Lower lobe of right lung (tissue), 2 donors: ENCODE data around the gene SLC39A11. TPM values are rescaled to one million over a fixed set of nuclear protein-coding genes. Genes with fewer than 3 reads are reported as not detected.
A peak's percentile ranks its signal among the peaks of the same experiment; 100 is the strongest.
"Not testable (repeated sequence)": the region's sequence is repeated elsewhere in the genome, so short reads cannot be mapped to it uniquely, and the experiment has no call there.

Experiments
- ATAC-seq, 2 donors: fragments of 200-7000 bp; cut with Tn5 transposase; one replicate each; pipeline ENCODE4 v1.9.1; 2020 to 2022; ENCODE audit warnings: mild to moderate bottlenecking in 2 of 2, moderate library complexity in 2 of 2
- DNase-seq: peaks from one replicate; pipeline ENCODE4 v3.0.0-alpha.2; 2020
- H3K27ac ChIP-seq: fragments of 200-600 bp; one replicate; pipeline ENCODE4 v1.8.0; 2022
- H3K27me3 ChIP-seq: fragments of 200-600 bp; one replicate; pipeline ENCODE4 v1.8.0; 2022; ENCODE audit warnings: low read depth
- H3K36me3 ChIP-seq: fragments of 200-600 bp; one replicate; pipeline ENCODE4 v1.8.0; 2022; ENCODE audit warnings: mild to moderate bottlenecking
- H3K4me1 ChIP-seq: fragments of 200-600 bp; one replicate; pipeline ENCODE4 v1.8.0; 2022
- H3K4me3 ChIP-seq: fragments of 200-600 bp; one replicate; pipeline ENCODE4 v1.8.0; 2022; ENCODE audit warnings: mild to moderate bottlenecking
- H3K9me3 ChIP-seq: fragments of 200-600 bp; one replicate; pipeline ENCODE4 v1.8.0; 2022
- intact Hi-C: fragments of 100-400 bp; cut with DNase I; formaldehyde crosslinking; loops from one replicate; pipeline ENCODE4 v1.11.0; 2022
- total RNA-seq: library from RNA; stranded (reverse); fragmentation: NEBNext Ultra II Directional; extraction: Animal tissue kit (Norgen Biotek cat#: 25700); gene quantifications from one replicate; pipeline ENCODE4 v1.2.1, GENCODE V29; 2021
- TF ChIP-seq, protein P1 (sequence below): fragments of 200-600 bp; IDR thresholded peaks from one replicate; pipeline ENCODE4 v1.8.0; 2022; ENCODE audit warnings: antibody characterized with exemption, mild to moderate bottlenecking
- donor health status: DM: no; HTN: yes; CAD: no; lungs with severe emphysema.

The SLC39A11 gene
- total RNA-seq, 1 donor from 2014 or later: 39.7 TPM

DNA sequence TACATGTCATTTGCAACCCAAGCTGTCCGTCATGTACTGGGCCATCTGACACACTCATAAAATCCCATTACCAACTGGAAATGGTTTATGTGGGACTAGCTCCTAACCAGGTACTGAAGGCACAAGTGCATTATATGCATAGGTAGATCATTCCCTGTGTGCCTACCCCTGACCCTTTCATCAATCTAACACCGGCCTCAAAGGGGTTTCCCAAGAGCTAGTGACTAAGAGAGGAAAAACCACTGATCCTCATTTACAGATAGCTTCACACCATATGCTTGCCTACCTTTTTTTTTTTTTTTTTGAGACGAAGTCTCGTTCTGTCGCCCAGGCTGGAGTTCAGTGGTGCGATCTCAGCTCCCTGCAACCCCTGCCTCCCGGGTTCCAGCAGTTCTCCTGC, 449.8 kb downstream of the SLC39A11 start:
- TF ChIP-seq, protein P1, sequence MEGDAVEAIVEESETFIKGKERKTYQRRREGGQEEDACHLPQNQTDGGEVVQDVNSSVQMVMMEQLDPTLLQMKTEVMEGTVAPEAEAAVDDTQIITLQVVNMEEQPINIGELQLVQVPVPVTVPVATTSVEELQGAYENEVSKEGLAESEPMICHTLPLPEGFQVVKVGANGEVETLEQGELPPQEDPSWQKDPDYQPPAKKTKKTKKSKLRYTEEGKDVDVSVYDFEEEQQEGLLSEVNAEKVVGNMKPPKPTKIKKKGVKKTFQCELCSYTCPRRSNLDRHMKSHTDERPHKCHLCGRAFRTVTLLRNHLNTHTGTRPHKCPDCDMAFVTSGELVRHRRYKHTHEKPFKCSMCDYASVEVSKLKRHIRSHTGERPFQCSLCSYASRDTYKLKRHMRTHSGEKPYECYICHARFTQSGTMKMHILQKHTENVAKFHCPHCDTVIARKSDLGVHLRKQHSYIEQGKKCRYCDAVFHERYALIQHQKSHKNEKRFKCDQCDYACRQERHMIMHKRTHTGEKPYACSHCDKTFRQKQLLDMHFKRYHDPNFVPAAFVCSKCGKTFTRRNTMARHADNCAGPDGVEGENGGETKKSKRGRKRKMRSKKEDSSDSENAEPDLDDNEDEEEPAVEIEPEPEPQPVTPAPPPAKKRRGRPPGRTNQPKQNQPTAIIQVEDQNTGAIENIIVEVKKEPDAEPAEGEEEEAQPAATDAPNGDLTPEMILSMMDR: no peak
- DNase-seq: no peak
- H3K27me3 ChIP-seq: no peaks in the 10 kb centered on the region
- no peak overlapping the region for H3K27ac ChIP-seq
- H3K4me1 ChIP-seq: no peaks in the 10 kb centered on the region
- H3K9me3 ChIP-seq: no peaks in the 10 kb centered on the region
- ATAC-seq: no peak
- H3K36me3 ChIP-seq: no peaks in the 10 kb centered on the region
- H3K4me3 ChIP-seq: no peak overlapping the region
- intact Hi-C loops: no loop called here

DNA sequence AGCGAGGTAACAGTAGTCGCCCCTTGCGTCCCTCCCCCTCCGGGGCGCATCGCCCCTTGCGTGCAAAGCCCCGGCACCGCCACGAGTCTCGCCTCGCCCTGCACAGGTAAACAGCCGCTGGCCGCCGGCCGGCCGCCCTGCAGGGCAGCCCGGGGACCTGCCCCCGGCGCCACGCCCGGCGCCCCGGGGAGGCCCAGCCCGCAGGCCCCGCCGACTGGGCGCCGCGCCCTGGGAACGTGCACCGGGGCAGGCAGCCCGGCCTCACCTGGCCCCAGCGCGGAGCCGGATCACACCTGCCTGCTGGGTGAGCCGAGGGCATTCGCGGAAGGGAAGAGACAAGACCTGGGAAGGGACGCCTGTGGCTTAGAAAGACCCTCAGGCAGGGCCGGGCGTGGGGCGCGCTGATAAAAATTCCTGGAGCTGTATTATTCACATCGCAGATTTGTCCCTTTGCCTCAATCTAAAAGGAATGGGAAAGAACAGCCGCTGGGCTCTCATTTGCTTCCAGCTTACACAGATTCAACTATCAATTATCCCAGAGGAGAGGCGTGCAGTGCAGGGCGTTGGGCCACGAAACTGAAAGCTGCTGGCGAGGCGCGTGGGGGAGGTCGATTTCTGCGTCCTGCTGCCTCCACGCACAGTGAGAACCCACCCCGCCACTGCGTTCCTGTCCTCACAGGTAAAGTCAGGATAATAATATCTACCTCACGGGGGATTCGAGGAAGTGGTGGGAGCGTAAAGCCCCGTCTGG, 451.9 kb downstream of the SLC39A11 start:
- Histone ChIP-seq H3K27ac (no peak overlapping the region), H3K4me3 (no peak overlapping the region), H3K27me3 (no peaks in the 10 kb centered on the region), H3K36me3 (no peaks in the 10 kb centered on the region), H3K4me1 (no peaks in the 10 kb centered on the region), H3K9me3 (no peaks in the 10 kb centered on the region)
- intact Hi-C loops: no loop called here
- TF ChIP-seq, protein P1: no peak
- DNase-seq: peak; percentile 63
- ATAC-seq: peak; percentile 75 to 84

DNA sequence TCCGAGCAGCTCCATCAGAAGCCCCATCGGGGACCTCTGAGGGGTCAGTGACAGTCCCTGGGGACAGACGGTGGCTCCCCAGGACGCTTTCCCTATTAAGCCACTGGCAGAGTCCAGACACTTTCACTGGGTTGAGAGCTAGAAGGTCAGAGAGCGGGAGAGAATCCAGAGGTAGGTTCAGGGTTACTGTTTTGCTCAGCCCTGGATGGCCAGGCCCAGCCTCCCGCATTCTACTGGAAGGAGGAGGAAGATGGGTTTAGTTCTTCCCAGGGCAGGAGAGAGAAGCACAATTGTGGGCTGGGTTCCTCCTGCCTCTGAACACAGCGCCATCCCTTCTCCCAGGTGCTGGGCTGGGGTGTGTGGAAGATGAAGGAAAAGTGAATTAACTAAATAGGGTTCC, 452.8 kb downstream of the SLC39A11 start:
- ATAC-seq (no peak), DNase-seq (no peak)
- no peak overlapping the region for H3K4me3 ChIP-seq
- no peak overlapping the region for H3K27ac ChIP-seq
- H3K9me3 ChIP-seq: no peaks in the 10 kb centered on the region
- H3K36me3 ChIP-seq: no peaks in the 10 kb centered on the region
- no peaks in the 10 kb centered on the region for H3K4me1 ChIP-seq
- TF ChIP-seq, protein P1: no peak
- intact Hi-C loops: no loop called here
- no peaks in the 10 kb centered on the region for H3K27me3 ChIP-seq

DNA sequence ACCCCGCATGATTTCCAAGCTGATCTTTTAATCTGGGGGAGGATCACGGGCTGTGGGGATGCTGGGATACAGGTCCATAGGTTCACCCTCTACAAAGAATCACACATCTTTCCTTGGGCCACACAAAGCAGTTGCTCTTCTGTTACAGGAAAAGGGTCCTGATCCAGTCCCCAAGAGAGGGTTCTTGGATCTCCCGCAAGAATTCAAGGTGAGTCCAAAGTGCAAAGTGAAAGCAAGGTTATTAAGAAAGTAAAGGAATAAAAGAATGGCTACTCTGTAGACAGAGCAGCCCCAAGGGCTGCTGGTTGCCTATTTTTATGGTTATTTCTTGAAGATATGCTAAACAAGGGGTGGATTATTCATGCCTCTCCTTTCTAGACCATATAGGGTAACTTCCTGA, 453.6 kb downstream of the SLC39A11 start:
- H3K27ac ChIP-seq, H3K4me1 ChIP-seq, ATAC-seq, H3K36me3 ChIP-seq, intact Hi-C loops, H3K9me3 ChIP-seq, H3K4me3 ChIP-seq, DNase-seq, H3K27me3 ChIP-seq: not testable (repeated sequence)

DNA sequence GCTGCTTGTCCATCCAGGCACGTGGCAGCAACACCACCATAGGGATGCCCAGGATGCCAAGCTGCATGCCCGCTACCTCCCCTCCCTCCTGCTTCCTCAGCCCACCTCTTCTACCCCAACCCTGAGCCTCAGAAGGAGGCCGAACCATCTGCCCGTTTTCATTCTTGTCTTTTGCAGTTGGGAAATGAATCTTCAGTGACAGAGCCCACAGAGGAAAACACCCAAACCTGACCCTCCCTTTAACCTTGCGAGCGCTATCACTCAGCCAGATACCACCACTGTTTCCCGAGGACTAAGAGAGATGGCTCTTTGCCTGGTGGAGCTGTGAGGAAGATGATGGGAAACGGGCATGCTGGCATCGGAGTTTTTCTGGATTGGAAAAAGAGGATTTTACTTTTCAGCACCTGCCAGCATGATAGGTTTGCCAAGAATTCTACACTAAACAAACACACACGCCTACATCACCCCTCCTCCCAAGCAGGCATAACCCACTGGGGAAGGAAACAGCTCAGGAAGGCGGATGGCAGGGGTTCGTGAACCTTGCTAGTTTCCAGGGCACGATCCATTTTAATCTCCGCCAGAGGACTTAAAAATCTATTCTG, 457.4 kb downstream of the SLC39A11 start:
- Histone ChIP-seq H3K9me3 (no peaks in the 10 kb centered on the region), H3K27ac (no peak overlapping the region), H3K4me1 (no peaks in the 10 kb centered on the region), H3K27me3 (no peaks in the 10 kb centered on the region), H3K4me3 (no peak overlapping the region), H3K36me3 (no peaks in the 10 kb centered on the region)
- intact Hi-C loops: no loop called here
- TF ChIP-seq, protein P1: no peak
- ATAC-seq (no peak), DNase-seq (no peak)

DNA sequence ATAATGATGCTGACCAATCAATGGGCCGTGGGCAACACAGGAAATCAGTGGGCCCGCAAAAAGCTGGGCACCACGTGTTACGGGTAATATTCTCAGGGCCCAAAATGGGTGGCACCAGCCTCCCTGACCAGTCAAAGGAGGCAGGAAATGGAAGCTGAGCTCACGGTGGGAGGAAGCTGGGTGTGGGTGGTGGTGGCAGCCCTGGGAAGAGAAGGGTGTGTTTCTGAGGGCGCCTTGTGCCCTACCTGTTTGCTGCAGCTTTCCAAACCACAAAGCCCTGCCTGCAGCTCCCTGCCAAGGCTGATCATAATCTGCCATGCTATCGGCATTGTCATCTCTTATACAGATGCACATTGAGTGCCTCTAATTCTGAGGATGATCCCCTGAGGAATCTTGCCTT, 457.9 kb downstream of the SLC39A11 start:
- intact Hi-C loops: no loop called here
- Histone ChIP-seq H3K27me3 (no peaks in the 10 kb centered on the region), H3K27ac (no peak overlapping the region), H3K4me3 (no peak overlapping the region), H3K36me3 (no peaks in the 10 kb centered on the region), H3K9me3 (peaks cover under 1% of the 10 kb centered on the region), H3K4me1 (no peaks in the 10 kb centered on the region)
- TF ChIP-seq, protein P1: no peak
- ATAC-seq (no peak), DNase-seq (no peak)
